Measurements from ENCODE around the gene VSIG10L.

VSIG10L gene

GRCh38 chr19:51341976-51342580 lies at the start of gene VSIG10L:
Gene VSIG10L, minus strand, starts transcription at chr19:51342139. Its CDS starts 15 bp downstream, at chr19:51342124.
- in situ Hi-C loops (cut with MboI; ENCODE audit: low sequenced_read_pairs), result no loop called here

DNA sequence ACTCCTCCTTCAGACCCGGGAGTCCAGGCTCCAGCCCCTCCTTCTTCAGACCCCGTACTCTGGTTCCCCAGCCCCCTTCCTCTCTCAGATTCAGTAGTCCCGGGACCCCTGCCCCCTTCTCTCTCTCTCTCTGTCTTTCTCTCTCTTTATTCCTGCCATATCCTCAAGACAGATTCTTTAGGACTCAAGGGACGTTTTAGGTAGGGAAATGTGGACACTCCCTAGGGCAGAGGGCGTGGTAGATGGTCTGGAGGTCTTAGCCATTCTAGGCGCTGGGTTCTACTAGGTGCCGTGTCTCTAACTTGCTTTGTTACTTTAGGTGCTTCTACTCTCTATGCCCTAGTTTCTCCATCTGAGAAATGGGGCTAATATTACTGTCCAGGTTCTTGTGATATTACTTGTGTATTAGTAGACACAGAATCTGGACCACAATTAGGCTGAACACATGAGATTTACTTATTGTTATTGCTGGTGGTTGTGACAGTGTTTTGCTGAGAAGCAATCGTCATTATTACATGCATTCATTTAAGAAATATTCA lies 49.2 kb upstream of the VSIG10L start:
- in situ Hi-C loops (cut with MboI; ENCODE audit: low sequenced_read_pairs), result no loop called here

GRCh38 chr19:51389143-51389542 lies 47.2 kb upstream of the VSIG10L start:
- in situ Hi-C loops (cut with MboI; ENCODE audit: low sequenced_read_pairs), result no loop called here

DNA sequence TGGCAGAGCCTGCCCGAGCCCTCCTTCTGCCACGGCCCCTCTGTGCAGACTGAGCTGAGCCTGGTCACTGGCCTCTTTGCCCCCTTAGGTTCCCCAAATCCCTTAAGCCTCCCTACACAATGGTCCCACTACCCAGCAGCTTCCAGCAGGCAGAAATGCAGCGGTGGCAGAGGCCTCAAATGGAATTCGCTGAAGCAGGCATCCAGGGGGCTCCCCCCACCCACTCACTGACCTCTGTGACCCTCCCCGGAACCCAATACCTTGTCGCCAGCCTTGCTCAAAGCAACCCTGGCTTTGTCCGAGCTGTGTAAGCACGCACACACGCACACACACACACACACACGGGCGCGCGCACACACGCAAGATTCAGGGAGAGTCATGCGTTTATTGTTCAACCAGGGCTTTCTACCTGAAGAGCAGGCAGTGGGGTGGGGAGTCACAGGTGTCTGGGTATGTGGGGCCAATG lies 46.0 kb upstream of the VSIG10L start, which contains the start of gene LIM2:
Gene LIM2 (minus strand): TSS at position 51 of the 466 bp plus-strand sequence. CDS start 531 bp downstream, outside the sequence.
- in situ Hi-C loops (cut with MboI; ENCODE audit: low sequenced_read_pairs), result no loop called here

DNA sequence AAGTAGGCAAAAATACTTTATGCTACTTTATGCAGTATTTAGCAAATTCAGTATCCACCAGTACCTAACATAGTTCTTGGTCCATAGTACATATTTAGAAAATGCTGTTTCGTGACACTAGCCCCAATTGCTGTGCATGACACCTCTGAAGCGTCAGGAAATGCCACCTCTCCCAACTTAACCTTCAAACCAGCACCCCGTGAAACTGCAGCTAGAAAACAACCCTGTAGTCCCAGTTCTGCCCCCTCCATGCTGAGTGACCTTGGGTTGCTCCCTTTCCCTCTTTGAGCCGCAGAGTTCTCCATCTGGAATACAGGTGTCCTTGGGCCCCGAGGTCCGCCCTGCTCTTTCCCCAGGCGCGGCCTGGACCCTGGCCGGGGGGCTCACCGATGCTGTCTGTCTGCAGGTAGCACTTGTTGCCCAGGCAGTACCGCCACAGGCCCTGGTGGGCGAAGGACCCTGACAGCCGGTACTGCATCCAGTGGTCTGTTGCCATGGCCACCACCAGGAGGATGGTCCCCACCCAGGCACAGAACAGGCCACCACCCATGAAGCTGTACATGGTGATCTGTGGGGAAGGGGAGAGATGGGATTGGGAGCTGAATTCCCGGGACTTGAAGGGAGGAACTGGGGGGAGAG lies 45.1 kb upstream of the VSIG10L start:
- in situ Hi-C loops (cut with MboI; ENCODE audit: low sequenced_read_pairs), result no loop called here

- in situ Hi-C loops (cut with MboI; ENCODE audit: low sequenced_read_pairs), result no loop called here
Measured at GRCh38 chr19:51382004-51382403, 40.1 kb upstream of the VSIG10L start.

GRCh38 chr19:51380379-51380778 lies 38.4 kb upstream of the VSIG10L start:
- in situ Hi-C loops (cut with MboI; ENCODE audit: low sequenced_read_pairs), result no loop called here

DNA sequence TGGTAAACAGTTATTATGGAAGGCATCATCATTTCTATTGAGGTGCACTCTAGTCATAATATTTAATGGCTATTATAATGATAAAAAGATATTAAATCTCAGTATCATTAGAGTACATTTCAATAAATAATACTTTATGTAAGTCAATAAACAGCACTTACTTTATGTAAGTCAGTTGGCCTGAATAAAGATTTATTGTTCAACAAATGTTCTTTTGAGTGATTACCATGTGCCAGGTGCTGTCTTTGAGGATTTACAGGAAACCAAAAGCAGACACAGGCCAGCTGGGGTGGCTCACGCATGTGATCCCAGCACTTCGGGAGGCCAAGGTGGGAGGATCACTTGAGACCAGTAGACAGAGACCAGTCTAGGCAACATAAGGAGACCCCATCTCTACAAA lies 35.5 kb upstream of the VSIG10L start:
- in situ Hi-C loops (cut with MboI; ENCODE audit: low sequenced_read_pairs), result no loop called here

DNA sequence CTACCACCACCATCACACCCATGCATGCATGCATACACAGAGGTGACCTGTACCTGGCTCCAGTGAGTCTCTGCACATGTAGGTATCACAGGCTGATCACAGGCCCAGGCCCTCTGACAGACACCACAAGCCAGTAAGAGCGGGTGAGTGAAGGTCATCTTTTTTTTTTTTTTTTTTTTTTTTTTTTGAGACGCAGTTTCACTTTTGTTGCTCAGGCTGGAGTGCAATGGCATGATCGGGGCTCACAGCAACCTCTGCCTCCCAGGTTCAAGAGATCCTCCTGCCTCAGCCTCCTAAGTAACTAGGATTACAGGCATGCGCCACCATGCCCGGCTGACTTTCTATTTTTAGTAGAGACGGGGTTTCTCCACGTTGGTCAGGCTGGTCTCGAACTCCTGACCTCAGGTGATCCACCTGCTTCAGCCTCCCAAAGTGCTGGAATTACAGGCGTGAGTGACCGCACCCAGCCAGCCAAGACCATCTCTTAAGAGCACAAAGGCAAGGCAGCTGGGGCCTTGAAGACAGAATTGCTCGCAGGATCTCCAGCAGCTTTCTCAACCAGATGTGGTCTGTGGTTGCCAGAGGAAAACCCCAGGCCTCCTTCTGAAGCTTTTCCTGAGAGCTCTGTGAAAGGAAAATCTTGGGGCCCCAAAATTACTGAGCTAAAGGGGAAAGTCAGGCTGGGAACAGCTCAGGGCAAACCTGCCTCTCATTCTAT lies 33.7 kb upstream of the VSIG10L start:
- in situ Hi-C loops (cut with MboI; ENCODE audit: low sequenced_read_pairs), result no loop called here

DNA sequence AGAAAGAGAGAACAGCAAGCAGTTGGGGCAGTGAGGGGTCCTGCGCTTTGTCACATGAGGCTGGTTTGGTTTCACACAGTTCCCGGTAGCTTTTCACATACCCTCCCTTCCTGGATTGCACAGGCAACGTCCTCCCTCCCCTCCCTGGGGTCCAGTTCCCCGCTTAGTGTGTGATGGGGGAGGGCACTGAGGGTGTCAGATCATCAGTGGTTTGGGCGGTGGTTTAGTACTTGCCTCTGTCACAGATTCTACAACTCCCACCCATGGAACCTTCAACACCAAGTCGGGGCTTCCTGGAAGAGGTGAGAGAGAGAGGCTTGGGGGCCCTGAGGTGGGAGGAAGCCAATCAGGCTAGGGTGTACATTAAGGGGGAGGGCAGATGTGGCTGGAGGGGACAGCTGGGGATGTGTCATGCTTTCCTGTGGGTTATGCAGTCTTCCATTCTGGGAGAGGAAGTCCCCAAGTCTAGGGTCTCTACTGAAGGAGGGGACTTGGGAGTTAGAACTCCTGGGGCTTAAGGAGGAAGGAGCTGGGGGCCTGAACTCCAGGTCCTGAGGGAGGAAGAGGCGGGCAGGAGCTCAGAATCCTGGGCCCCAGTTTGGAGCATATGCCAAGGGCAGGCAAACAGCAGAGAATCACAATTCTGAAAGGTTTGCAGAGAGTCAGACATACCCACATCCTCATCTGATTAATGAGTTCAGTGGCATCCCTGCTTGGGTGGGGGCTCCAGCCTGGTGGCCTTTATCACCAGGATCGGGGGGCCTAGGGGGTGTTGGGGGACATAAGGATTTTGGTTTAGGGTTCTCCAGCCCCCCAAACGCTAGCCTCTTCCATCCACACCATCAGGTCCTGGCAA lies 30.9 kb upstream of the VSIG10L start, which contains the start of gene NKG7:
Gene NKG7 (minus strand): TSS at position 6 of the 856 bp plus-strand sequence. CDS start 119 bp downstream, outside the sequence.
- in situ Hi-C loops (cut with MboI; ENCODE audit: low sequenced_read_pairs), result no loop called here

- in situ Hi-C loops (cut with MboI; ENCODE audit: low sequenced_read_pairs), result no loop called here
Measured at GRCh38 chr19:51372021-51372648, 30.2 kb upstream of the VSIG10L start.

- in situ Hi-C loops (cut with MboI; ENCODE audit: low sequenced_read_pairs), result no loop called here
Measured at GRCh38 chr19:51371186-51371690, 29.3 kb upstream of the VSIG10L start.

DNA sequence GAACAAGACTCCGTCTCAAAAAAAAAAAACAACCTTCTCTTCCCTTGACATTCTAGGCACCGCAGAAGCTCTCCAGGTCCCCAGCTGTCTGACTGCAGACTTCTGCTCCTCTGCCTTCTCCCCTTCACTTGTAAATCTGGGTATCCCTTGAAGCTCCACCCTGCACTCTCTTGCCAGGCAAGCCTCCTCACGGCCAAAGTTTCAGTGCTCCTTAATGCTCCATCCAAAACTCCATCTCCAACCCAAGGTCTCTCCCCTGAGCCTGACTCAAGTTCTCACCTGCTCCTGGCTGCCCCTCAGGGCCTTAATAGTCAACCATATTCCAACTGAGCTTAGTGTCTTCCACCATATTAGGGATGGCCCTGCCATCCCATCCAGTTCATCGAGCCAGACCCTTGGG lies 28.3 kb upstream of the VSIG10L start:
- in situ Hi-C loops (cut with MboI; ENCODE audit: low sequenced_read_pairs), result no loop called here

- in situ Hi-C loops (cut with MboI; ENCODE audit: low sequenced_read_pairs), result no loop called here
Measured at GRCh38 chr19:51368366-51369282, 26.7 kb upstream of the VSIG10L start, which contains the start of gene CLDND2. Gene CLDND2, minus strand, starts transcription at chr19:51369003. Its CDS starts 426 bp downstream, at chr19:51368577.

- in situ Hi-C loops (cut with MboI; ENCODE audit: low sequenced_read_pairs), result no loop called here
Measured at GRCh38 chr19:51367565-51368365, 25.8 kb upstream of the VSIG10L start.

DNA sequence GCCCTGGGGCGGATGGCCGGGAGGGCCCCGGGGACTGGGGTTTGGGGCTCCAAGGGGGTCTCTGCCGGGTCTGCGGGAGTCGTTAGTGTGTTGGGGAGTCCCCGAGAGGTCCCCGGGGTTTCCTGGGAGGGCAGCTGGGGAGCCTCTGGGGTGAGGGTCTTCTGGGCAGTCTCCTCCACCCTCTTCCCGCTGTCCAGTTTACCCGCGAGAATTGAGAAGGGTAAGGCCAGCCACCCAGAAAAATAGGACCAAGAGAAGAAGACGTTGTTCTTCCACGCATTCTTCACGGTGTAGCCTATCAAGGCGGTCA lies 25.3 kb upstream of the VSIG10L start:
- in situ Hi-C loops (cut with MboI; ENCODE audit: low sequenced_read_pairs), result no loop called here

DNA sequence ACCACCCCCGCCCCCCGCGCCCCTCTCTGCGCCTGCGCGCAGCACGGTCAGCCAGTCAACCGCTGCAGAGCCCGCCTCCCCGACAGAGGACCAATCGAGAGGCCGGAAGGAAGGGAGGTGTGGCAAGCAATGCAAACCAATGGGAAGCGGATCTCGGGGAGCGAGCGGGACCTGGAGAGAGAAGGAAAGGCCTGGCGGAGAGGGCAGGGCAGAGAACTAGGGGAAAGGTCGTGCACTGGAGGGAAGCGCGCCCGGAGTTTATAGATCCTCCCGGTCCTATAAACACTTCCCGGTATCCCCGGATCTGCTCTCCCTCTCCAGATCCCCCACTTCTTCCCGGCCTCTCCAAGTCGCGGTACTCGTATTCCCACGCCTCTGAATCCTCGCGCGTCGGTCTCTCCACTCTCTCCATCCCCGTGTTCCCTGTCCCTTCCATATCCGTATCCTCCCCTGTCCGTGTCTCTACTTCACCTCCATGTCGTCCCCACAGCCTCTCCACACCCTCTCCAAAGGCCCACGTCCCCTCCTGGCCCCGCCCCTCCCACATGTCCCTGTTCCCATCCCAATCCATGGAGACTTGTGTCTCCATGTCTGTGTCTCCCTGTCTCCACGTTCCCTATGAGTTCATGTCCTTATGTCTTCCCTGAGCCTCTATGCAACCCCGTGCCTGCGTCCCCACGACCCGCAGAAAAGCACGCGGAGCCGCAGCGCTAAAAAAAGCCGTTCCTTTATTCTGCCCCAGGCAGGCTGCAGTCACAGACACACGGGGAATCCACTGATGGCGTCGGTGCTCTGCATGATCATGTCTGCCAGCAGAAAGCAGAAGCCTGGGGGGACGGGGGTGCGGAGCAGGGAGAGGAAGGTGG lies 24.7 kb upstream of the VSIG10L start:
- in situ Hi-C loops (cut with MboI; ENCODE audit: low sequenced_read_pairs), result no loop called here
